Measurements from ENCODE around the gene TRPV2. TPM values are rescaled to one million over a fixed set of nuclear protein-coding genes. Genes with fewer than 3 reads are reported as not detected.

Gene TRPV2
- total RNA-seq, 2 donors from 2014 or later = 87.1 to 91.1 TPM

DNA sequence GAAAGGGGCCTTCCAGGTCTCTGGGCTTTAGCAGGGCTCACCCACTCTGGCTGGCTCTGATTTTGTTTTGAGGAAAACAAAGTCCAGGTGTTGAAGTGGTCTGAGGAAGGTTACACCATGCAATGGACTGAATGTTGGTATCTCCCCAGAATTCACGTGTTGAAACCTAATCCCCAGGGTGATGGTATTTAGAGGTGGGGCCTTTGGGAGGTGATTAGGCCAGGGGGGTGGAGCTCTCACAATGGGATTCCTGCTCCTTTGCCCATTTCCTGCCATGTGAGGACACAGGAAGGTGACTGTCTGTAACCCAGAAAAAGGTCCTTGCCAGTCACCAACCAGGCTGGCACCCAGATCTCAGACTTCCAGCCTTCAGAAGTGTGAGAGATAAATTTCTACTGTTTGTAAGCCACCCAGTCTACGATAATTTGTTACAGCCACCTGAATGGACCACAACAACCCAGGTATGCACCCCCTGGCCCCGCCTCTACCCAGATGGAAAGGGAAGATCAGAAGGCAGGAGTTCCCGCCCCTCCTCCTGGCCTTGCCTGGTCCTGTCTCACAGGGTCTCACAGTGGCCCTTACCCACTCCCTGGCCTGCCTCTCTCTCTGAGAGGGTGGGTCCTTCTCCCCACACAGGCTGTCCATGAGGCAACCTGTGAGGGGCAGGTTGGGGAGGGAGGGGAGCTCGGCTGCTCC lies 44.6 kb downstream of the TRPV2 start:
- H3K4me3 Mint-ChIP-seq = no peak overlapping the region
- peaks cover 5% of the 10 kb centered on the region for H3K4me1 Mint-ChIP-seq
- H3K27me3 Mint-ChIP-seq = no peaks in the 10 kb centered on the region
- DNase-seq = no peak
- ATAC-seq = no peak
- no peaks in the 10 kb centered on the region for H3K9me3 ChIP-seq (ENCODE audit: control insufficient read depth, low read length, poor library complexity, severe bottlenecking)
- H3K36me3 Mint-ChIP-seq (ENCODE audit: low read depth) = no peaks in the 10 kb centered on the region
- H3K27ac Mint-ChIP-seq = no peak overlapping the region

DNA sequence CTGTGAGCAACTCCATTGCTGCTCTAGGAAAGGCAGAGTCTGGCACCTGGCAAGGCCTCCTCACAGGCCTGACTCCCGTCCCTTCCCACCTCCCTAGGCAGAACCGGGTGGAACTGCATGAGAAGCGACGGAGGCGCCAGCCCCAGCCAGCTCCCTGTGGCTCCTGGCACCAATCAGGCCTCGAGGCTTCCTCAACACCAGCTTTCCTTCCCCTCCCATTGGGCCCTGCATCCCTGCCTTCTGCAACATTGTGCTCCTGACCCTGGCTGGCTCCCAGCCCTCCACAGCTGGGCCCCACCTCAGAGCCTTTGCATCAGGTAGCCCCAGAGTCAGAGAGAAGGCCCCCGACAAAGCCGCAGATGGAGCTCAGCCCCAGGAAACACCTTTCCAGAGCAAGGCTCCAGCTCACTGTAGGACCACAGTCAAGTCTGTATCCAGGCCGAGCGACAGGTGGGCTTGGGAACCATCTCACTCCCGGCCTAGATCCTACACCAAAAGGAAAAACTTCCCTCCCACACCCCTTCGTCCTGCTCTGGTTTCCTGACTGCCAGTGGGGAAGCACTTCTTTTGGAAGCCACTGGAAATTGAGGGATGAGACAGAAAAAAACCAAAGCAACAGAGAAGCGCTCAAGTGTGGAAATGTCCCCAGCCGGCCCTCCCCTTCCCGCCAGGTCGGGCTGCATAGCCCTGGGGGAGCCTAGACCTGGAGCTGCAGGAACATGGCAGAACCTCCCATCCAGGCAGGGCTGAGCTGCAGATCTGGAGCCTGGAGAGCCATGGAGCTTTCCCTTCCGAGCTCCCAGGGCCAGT lies 45.6 kb downstream of the TRPV2 start:
- Mint-ChIP-seq H3K36me3 (ENCODE audit: low read depth) (no peaks in the 10 kb centered on the region), H3K27me3 (no peaks in the 10 kb centered on the region), H3K4me3 (no peak overlapping the region), H3K27ac (no peak overlapping the region), H3K4me1 (peaks cover 5% of the 10 kb centered on the region)
- DNase-seq (no peak), ATAC-seq (no peak)
- no peaks in the 10 kb centered on the region for H3K9me3 ChIP-seq (ENCODE audit: control insufficient read depth, low read length, poor library complexity, severe bottlenecking)

DNA sequence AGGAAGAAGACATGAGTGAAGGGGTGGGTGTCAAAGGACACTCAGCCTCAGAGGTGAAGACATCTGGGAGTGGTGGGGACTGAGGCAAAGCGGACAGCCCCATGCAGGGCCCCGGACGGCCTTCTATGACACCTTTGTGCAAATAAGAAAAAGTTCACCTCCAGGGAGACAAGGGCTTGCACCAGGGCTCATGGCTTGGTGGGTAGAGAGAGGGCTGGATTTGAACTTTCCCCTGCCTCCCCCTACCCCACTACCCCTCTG lies 46.2 kb downstream of the TRPV2 start:
- H3K36me3 Mint-ChIP-seq (ENCODE audit: low read depth) = no peaks in the 10 kb centered on the region
- no peaks in the 10 kb centered on the region for H3K9me3 ChIP-seq (ENCODE audit: control insufficient read depth, low read length, poor library complexity, severe bottlenecking)
- no peak overlapping the region for H3K4me3 Mint-ChIP-seq
- no peaks in the 10 kb centered on the region for H3K27me3 Mint-ChIP-seq
- DNase-seq (no peak), ATAC-seq (no peak)
- H3K4me1 Mint-ChIP-seq = peaks cover 5% of the 10 kb centered on the region
- H3K27ac Mint-ChIP-seq = no peak overlapping the region

DNA sequence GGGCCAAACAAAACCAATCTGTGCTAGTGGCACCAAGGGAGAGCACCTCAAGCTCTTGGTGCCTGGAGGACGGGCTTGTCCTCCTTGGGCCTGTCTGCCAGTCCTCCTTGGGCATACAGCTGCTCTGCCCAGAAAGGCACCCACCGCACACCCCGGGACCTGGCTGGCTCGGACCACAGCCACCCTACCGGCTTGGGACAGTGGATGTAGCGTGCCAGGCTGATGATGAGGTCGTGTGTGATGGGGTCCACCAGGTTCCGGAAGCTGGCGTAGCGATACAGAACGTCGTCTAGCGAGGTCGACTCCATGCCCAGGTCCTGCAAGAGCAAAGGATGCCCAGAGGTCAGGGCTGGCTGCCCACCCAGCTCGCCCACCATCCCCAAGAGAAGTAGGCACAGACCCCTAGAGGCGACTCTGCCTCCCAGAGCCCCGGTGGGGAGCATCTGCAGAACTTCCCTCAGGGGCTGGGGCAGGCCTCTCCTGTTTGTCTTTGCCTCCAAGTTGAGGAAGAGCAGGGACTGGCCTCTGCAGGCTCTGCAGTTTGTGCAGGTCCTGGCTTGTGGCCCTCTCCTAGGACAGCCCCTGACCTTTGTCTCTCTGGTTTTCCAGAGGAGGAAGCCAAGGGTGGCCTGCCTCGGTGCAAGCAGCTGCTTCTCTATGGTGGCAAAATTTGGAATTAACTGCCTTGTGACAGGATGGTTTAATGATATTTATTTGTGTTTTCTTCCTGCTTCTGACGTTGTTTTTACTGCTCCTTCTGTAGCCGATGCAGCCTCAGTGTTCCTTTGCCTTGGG lies 46.9 kb downstream of the TRPV2 start:
- DNase-seq (no peak), ATAC-seq (no peak)
- Mint-ChIP-seq H3K27ac (peak overlapping the region; percentile 45), H3K4me3 (no peak overlapping the region), H3K36me3 (ENCODE audit: low read depth) (no peaks in the 10 kb centered on the region), H3K27me3 (no peaks in the 10 kb centered on the region), H3K4me1 (peaks cover 5% of the 10 kb centered on the region)
- H3K9me3 ChIP-seq (ENCODE audit: control insufficient read depth, low read length, poor library complexity, severe bottlenecking) = no peaks in the 10 kb centered on the region

DNA sequence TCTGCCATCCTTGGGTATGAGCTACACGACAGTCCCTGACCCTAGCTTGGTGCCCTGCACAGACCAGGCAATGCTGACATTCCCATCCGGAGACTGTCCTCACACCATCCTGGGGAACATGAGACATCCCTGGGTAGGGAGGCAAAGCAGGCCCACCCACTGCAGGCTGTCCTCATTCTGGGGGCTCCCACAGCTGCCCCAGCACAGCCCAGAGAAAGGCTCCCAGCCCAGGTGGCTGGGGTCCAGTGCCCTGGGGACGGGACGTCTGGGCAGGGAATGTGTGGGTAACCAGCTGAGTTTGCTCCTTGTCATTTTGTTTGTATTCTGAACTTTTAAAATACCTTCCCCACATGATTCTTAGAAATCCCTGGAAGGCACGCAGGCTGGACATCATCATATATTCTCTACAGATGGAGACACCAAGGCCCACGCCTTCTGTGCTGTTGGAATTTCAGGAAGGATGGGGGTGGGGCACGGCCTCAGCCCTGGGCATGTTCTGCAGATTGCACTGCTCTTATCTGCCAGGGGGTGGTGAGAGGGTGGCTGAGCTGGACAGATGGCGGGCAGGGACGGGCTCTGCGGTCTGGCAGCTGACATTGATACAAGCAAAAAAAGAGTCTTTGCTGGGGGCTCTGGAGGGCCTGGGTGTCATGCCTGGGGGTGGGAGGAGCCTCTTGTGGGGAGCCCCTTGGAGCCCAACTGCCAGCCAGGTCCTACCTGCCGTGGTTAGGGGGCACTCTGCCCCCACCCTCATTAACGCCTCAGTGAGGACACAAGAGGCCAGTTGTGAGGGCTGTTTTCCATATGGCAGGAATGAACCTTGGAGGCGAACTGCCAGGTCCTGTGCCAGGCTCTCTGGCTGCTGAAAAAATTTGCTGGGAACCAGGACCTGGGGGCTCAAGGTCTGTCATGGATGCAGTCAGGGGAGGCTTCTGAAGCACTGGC lies 48.3 kb downstream of the TRPV2 start:
- no peak for DNase-seq
- H3K9me3 ChIP-seq (ENCODE audit: control insufficient read depth, low read length, poor library complexity, severe bottlenecking) = no peaks in the 10 kb centered on the region
- no peak overlapping the region for H3K4me3 Mint-ChIP-seq
- H3K27ac Mint-ChIP-seq = peak overlapping the region; percentile 45
- peaks cover 9% of the 10 kb centered on the region for H3K4me1 Mint-ChIP-seq
- H3K36me3 Mint-ChIP-seq (ENCODE audit: low read depth) = no peaks in the 10 kb centered on the region
- ATAC-seq = no peak
- no peaks in the 10 kb centered on the region for H3K27me3 Mint-ChIP-seq

DNA sequence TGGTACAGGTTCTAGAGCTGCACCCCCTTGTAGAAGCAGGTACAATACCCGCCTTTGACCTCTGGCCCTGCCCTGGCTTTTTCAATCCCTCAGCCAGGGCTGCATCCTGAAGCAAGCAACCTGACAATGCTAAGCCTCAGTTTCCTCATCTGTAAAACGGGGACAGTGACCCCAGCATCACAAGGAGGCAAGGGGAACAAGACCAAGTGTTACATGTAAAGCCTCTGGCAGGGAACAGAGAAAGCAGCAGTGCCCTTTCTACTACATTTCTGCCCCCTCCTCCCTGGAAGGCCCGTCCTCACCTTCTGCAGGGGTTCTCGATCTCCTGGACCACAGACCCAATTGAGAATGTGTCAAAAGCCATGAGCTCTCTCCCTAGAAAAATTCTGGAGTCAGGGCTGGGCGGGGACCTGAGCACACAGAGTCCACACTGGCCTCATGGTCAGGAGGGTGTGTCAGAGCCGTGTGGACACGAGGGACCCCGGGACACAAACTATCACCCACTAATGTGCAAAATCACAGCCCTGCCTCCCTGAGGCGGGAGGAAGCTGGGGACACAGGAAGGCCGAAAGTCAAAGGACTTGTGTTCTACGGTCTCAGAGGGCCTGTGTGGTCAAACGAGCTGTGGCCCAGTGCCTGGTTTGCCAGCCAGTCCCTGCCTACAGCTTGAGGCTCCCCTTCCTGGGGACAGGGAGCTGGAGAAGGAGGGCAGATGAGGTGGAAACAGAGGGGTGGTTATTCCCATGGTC lies 49.1 kb downstream of the TRPV2 start:
- no peak for DNase-seq
- H3K27me3 Mint-ChIP-seq = no peaks in the 10 kb centered on the region
- ATAC-seq = no peak

DNA sequence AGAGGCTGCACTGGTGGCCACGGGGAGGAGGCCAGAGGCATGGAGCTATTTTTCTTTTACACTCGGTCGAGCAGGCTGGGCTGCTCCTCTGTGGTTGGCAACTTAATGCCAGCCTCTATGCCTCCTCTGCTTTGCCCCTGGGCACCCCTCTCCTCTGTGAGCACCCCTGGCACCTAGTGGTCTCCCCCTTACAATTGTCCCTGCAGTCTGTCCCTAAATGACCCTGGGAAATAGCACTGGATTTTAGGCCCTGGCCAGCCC lies 49.6 kb downstream of the TRPV2 start:
- no peak for ATAC-seq
- no peak overlapping the region for H3K27ac Mint-ChIP-seq
- peaks cover 7% of the 10 kb centered on the region for H3K4me1 Mint-ChIP-seq

More for the DNA sequence above, 49.1 kb downstream of the TRPV2 start:
- Mint-ChIP-seq H3K27ac (no peak overlapping the region), H3K4me1 (peaks cover 7% of the 10 kb centered on the region), H3K4me3 (no peak overlapping the region), H3K36me3 (ENCODE audit: low read depth) (no peaks in the 10 kb centered on the region)
- no peaks in the 10 kb centered on the region for H3K9me3 ChIP-seq (ENCODE audit: control insufficient read depth, low read length, poor library complexity, severe bottlenecking)

DNA sequence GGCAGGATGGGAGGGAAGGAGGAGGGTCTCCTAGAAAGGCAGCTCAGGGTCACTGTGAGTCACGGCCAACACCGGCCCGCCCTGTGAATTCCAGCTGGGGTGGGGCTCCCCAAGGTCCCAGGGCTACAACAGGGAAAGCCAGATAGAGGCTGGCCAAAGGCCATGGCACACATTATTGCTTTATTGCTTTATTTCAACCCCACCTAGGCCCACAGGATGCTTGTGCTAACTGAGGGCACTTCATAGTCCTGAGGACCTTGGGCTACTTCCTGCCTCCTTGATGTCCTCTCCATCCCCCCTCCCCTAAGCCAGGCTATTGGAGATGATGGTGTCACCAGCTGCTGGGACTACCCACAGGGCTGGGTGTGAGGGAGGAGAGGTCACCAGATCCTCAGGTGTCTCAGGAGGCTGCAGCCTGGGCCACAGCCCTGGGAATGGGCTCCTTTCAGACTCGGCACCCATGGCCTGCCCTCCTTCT lies 50.5 kb downstream of the TRPV2 start:
- no peaks in the 10 kb centered on the region for H3K36me3 Mint-ChIP-seq (ENCODE audit: low read depth)
- no peaks in the 10 kb centered on the region for H3K27me3 Mint-ChIP-seq
- H3K27ac Mint-ChIP-seq = no peak overlapping the region
- ATAC-seq (no peak), DNase-seq (no peak)
- H3K4me3 Mint-ChIP-seq = no peak overlapping the region
- H3K9me3 ChIP-seq (ENCODE audit: control insufficient read depth, low read length, poor library complexity, severe bottlenecking) = no peaks in the 10 kb centered on the region
- peaks cover 7% of the 10 kb centered on the region for H3K4me1 Mint-ChIP-seq

More for the DNA sequence above, 49.6 kb downstream of the TRPV2 start:
- no peak for DNase-seq
- H3K9me3 ChIP-seq (ENCODE audit: control insufficient read depth, low read length, poor library complexity, severe bottlenecking) = no peaks in the 10 kb centered on the region
- H3K4me3 Mint-ChIP-seq = no peak overlapping the region
- no peaks in the 10 kb centered on the region for H3K36me3 Mint-ChIP-seq (ENCODE audit: low read depth)
- H3K27me3 Mint-ChIP-seq = no peaks in the 10 kb centered on the region

DNA sequence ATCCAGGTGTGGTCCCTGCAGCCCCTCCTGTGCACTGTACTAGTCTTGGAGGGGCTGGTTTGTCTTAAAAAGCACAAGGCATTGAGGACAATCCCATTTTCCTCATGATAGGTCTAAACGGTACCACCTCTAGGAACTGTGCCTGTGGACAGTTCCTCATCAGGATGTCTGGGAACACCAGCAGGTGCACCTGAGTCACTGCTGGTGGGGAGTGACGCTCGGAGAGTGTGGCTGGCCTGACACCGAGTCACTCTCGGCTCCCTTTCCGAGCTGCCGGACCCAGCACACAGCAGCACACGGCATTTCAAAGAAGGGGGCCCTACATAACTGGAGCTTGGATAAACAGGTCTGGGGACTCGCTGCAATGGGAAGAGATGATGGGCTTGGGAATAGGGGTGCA lies 51.0 kb downstream of the TRPV2 start:
- Mint-ChIP-seq H3K4me1 (peaks cover 7% of the 10 kb centered on the region), H3K4me3 (no peak overlapping the region), H3K36me3 (ENCODE audit: low read depth) (no peaks in the 10 kb centered on the region), H3K27me3 (no peaks in the 10 kb centered on the region), H3K27ac (no peak overlapping the region)
- no peak for ATAC-seq
- DNase-seq = no peak
- H3K9me3 ChIP-seq (ENCODE audit: control insufficient read depth, low read length, poor library complexity, severe bottlenecking) = no peaks in the 10 kb centered on the region

DNA sequence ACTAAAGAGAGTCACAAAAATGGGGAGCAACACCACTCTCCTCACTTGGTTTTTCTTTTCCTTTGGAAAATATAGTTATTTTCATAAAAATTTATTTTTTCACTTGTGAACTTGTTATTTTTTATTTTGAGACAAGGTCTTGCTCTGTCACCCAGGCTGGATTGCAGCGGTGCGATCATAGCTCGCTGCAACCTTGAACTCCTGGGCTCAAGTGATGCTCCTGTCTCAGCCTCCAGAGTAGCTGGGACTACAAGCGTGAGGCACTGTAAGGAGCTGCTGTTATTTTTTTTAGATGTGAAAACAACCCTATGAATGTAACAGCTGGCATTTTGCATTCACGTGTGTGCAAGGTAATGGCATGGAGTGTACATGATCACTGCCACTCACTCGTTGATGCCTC lies 51.7 kb downstream of the TRPV2 start:
- H3K27ac Mint-ChIP-seq = peak overlapping the region; percentile 41

DNA sequence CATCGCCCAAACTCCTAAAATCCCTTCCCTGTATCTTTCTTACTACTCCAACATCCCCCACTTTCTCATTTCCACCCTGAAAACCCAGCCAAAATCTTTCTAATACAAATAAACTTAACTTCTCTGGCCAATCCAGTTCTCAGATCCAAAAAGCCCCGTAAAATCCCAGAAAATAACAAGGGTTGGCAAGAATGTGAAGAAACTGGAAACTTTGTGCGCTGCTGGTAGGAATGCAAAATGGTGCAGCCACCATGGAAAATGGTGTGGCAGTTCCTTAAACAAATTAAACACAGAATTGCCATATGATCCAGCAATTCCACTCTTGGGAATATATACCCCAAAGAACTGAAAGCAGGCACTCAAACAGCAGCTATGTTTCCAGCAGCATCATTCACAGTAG lies 52.5 kb downstream of the TRPV2 start:
- ATAC-seq = no peak
- H3K4me3 Mint-ChIP-seq = no peak overlapping the region
- peaks cover 12% of the 10 kb centered on the region for H3K4me1 Mint-ChIP-seq
- no peaks in the 10 kb centered on the region for H3K27me3 Mint-ChIP-seq
- no peaks in the 10 kb centered on the region for H3K36me3 Mint-ChIP-seq (ENCODE audit: low read depth)
- H3K9me3 ChIP-seq (ENCODE audit: control insufficient read depth, low read length, poor library complexity, severe bottlenecking) = no peaks in the 10 kb centered on the region
- DNase-seq = no peak
- peak overlapping the region; percentile 41 for H3K27ac Mint-ChIP-seq

More for the DNA sequence above, 51.7 kb downstream of the TRPV2 start:
- no peak for ATAC-seq
- H3K9me3 ChIP-seq (ENCODE audit: control insufficient read depth, low read length, poor library complexity, severe bottlenecking) = no peaks in the 10 kb centered on the region
- H3K36me3 Mint-ChIP-seq (ENCODE audit: low read depth) = no peaks in the 10 kb centered on the region
- DNase-seq = no peak
- H3K4me1 Mint-ChIP-seq = peaks cover 10% of the 10 kb centered on the region
- no peaks in the 10 kb centered on the region for H3K27me3 Mint-ChIP-seq
- no peak overlapping the region for H3K4me3 Mint-ChIP-seq

DNA sequence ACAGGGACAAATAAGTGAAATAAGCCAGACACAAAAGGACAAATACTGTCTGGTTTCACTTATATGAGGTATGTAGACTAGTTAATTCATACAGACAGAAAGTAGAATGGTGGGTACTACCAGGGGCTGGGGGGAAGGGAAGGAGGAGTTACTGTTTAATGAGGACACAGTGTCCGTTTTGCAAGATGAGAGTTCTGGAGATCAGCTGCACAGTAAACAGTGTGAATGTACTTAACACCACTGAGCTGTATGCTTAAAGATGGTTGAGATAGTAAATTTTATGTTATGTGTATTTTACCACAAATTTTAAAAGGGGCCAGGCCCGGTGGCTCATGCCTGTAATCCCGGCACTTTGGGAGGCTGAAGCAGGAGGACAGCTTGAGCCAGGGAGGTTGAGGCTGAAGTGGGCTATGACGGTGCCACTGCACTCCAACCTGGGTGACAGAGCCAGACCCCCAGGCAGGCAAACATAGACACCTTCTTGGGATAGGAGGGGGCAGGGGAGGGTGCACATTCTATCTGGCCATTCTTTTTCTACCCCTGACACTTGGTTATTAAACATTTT lies 53.1 kb downstream of the TRPV2 start:
- no peak for DNase-seq
- no peaks in the 10 kb centered on the region for H3K36me3 Mint-ChIP-seq (ENCODE audit: low read depth)

More for the DNA sequence above, 53.1 kb downstream of the TRPV2 start:
- Mint-ChIP-seq H3K27me3 (no peaks in the 10 kb centered on the region), H3K4me1 (peaks cover 12% of the 10 kb centered on the region), H3K4me3 (no peak overlapping the region), H3K27ac (no peak overlapping the region)
- H3K9me3 ChIP-seq (ENCODE audit: control insufficient read depth, low read length, poor library complexity, severe bottlenecking) = no peaks in the 10 kb centered on the region
- ATAC-seq = no peak

Measured in T-helper 17 cell (primary cell).